GM13977 (cell line): ENCODE results near the gene FSHR.

Source experiments
- DNase-seq: peaks from one replicate; pipeline ENCODE4 v3.0.0; 2012; ENCODE audit warnings: low spot score
- in situ Hi-C: fragments of 300-500 bp; cut with MboI; formaldehyde crosslinking; loops from one replicate; pipeline ENCODE4 v1.12.0; 2022; ENCODE audit warnings: low sequenced_read_pairs, low pct_unique_long_range_greater_than_20kb, mixed read lengths, inconsistent platforms; ENCODE audit not compliant: unreplicated experiment
- TF ChIP-seq, protein P1 (sequence below): IDR thresholded peaks from 2 replicates; pipeline ENCODE4 v1.5.1; 2012; ENCODE audit warnings: mild to moderate bottlenecking, control low read depth; ENCODE audit not compliant: insufficient read depth; ENCODE audit errors: extremely low read depth, missing control alignments

FSHR gene

DNA sequence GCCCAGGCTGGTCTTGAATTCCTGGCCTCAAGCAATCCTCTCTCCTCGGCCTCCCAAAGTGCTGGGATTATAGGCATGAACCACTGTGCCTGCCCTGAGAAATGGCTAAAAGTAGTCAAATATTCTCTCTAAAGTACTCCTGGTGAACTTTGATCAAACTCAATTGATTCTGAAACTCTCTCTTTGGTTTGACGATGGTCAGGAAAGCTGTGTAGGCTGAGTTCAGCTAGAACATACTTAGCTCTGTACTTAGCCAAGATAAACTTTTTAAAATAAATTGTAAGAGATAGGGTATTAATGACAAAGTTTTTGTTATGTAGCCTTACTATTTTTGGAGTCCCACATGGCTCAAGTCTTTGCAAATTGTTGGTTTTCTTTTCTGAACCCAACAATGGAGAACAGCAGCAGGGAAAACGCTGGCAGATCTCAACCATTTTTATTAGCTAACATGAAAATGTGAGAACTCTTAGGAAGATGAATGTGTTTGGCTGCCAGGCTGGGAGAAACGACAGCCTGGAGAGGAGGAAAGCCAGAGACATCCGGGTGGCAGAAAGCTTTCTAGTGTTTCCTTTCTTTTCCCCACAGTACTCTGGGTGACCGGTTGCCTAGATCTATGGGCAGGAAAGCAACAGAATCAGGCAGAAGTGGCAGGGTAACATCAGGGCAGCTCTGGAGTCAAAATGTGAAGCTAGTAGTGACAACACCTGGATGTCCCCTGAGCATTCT is 205.8 kb downstream of the FSHR start:
- in situ Hi-C loops = no loop called here
- TF ChIP-seq, protein P1, sequence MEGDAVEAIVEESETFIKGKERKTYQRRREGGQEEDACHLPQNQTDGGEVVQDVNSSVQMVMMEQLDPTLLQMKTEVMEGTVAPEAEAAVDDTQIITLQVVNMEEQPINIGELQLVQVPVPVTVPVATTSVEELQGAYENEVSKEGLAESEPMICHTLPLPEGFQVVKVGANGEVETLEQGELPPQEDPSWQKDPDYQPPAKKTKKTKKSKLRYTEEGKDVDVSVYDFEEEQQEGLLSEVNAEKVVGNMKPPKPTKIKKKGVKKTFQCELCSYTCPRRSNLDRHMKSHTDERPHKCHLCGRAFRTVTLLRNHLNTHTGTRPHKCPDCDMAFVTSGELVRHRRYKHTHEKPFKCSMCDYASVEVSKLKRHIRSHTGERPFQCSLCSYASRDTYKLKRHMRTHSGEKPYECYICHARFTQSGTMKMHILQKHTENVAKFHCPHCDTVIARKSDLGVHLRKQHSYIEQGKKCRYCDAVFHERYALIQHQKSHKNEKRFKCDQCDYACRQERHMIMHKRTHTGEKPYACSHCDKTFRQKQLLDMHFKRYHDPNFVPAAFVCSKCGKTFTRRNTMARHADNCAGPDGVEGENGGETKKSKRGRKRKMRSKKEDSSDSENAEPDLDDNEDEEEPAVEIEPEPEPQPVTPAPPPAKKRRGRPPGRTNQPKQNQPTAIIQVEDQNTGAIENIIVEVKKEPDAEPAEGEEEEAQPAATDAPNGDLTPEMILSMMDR = no peak
- DNase-seq = no peak

DNA sequence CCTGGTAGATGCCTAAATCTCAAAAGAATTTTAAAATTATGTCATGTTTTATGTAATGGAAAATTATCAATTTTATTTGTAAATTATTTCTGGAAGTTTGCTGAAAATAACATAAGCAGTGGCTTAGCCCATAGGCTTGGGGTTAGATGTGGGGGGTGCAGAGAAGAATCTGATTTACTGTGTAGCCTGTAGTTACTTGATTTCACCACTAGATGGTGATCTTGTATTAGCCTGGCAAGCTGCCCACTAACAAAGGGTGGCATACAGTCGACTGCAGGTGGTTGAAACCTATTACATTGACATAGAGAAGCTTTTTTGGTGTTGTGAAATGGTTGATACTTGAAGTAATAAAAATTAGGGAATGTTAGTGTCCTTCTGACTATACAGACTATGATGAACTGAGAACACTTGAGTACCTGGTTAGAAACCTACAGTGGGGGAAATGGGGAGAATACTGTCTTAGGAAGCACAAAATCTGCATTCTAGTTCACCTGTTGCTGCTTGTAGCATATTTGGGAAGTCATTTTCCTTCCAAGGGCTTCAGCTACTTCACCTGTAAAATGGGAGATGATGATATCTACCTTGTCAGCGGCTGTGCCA is 207.8 kb downstream of the FSHR start:
- TF ChIP-seq, protein P1 = peak; percentile 81

DNA sequence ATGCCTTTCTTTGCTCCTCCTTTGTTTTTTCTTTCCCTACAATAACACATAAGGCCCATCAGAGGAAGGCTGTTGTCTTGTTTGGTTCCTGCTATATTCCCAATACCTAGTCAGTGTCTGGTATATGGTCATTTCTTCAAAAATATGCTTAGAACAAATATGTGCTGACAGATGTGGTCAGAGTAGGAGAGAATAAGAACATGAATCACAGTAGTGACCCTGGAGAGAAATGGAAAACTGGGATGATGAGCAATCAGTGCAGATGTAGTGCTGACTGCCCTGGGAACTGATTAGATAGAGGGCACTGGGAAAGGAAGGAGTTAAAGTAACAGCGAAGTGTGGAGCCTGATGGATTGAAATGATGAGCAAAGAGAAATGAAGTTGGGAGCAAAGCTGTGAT is 209.4 kb downstream of the FSHR start:
- no peak for DNase-seq
- TF ChIP-seq, protein P1 = no peak
- in situ Hi-C loops = no loop called here

More for the DNA sequence above, 207.8 kb downstream of the FSHR start:
- peak; percentile 63 for DNase-seq
- in situ Hi-C loops = no loop called here

DNA sequence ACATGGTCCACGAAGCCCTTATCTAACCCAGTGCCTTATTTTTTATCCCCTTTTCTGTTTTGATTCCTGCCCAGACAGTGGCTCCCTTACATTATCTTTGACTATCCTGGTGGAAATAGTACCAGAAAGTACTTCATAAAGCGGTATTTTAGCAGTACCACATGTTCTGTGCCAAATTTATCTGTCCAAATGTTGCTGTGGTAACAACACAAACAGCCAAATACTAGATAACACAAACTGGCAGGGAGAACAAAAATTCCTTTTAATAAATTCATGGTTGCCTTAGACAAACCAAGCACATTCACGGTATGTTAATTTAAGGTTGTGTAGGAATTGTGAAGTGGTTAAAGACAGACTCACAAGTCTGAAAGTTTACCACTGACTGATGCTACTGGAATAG is 210.9 kb downstream of the FSHR start:
- DNase-seq = no peak
- TF ChIP-seq, protein P1 = no peak
- in situ Hi-C loops = no loop called here

DNA sequence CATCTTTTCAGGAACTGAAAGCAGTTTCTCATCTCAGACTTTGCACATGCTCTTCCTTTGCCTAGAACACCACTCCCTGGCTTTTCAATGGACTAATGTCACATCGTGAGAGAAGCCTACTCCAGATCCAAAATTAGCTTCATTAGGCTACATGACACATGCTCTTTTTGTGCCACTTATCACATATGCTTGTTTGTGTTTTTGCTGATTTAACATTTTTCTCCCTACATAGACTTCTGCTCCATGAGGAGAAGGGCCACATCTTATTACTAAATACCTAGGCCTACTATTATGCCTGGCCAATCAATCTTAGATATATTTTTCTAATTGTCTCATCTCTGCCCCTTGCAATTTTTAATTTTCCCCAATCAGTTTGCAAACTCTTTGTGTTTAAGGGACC is 212.4 kb downstream of the FSHR start:
- TF ChIP-seq, protein P1 = no peak
- in situ Hi-C loops = no loop called here
- no peak for DNase-seq

DNA sequence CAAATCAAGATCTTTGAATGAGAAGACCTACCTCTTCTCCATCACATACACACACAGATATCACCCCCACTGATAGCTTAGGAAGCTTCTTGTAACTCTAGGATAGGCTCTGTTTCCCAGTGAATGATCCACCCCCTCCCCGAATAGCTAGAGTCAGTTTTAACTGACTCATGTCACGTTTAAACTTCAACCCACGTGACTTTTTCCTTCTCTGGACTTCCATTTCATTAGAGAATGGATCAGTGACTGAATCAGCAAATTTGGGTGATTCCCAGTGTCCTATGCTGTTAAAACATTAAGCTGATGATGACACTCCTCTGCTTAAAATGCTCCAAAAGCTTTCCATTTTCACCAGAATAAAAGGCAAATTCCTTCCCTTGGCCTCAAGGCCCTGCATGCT is 212.9 kb downstream of the FSHR start:
- no peak for DNase-seq
- TF ChIP-seq, protein P1 = no peak
- in situ Hi-C loops = no loop called here
